K562 (cell line): Measurements from ENCODE around the gene FN3K. TPM values are rescaled to one million over a fixed set of nuclear protein-coding genes. Genes with fewer than 3 reads are reported as not detected.
A peak's percentile ranks its signal among the peaks of the same experiment; 100 is the strongest.

ENCODE experiments used
- CAMTA2 ChIP-seq: fragments of 250-450 bp; sonication (Bioruptor Pico); conservative IDR thresholded peaks from 2 replicates; pipeline ENCODE4 v1.5.1; 2022
- CEBPB ChIP-seq: fragments of 450-650 bp; IDR thresholded peaks from 2 replicates; pipeline ENCODE4 v1.6.1; 2016; ENCODE audit warnings: missing genetic modification characterization, missing compliant biosample characterization
- GABPB1 ChIP-seq: sonication (generic); formaldehyde crosslinking; IDR thresholded peaks from 2 replicates; pipeline ENCODE4 v1.8.0; 2022; ENCODE audit warnings: mild to moderate bottlenecking, missing genetic modification reagents
- HDAC2 ChIP-seq: fragments of 450-650 bp; IDR thresholded peaks from 2 replicates; pipeline ENCODE4 v1.6.1; 2016; ENCODE audit warnings: mild to moderate bottlenecking
- HOXB6 ChIP-seq: fragments of 250-450 bp; sonication (Bioruptor Pico); IDR thresholded peaks from 2 replicates; pipeline ENCODE4 v1.5.1; 2022; ENCODE audit warnings: mild to moderate bottlenecking, borderline replicate concordance
- KLF6 ChIP-seq: fragments of 250-450 bp; sonication (Bioruptor Pico); IDR thresholded peaks from 2 replicates; pipeline ENCODE4 v1.4.0; 2020; ENCODE audit warnings: mild to moderate bottlenecking, moderate library complexity, borderline replicate concordance
- LARP7 ChIP-seq: fragments of 450-650 bp; IDR thresholded peaks from 2 replicates; pipeline ENCODE4 v1.6.1; 2016
- MBD1 ChIP-seq: fragments of 250-450 bp; sonication (Bioruptor Pico); IDR thresholded peaks from 2 replicates; pipeline ENCODE4 v1.8.0; 2022; ENCODE audit warnings: inconsistent platforms
- MCM5 ChIP-seq: fragments of 450-650 bp; IDR thresholded peaks from 2 replicates; pipeline ENCODE4 v1.6.1; 2016; ENCODE audit warnings: low read depth
- NBN ChIP-seq: fragments of 450-650 bp; IDR thresholded peaks from 2 replicates; pipeline ENCODE4 v1.6.1; 2016; ENCODE audit warnings: low read depth, mild to moderate bottlenecking
- NRF1 ChIP-seq, 2 experiments: fragments of 450-650 bp; IDR thresholded peaks in 1 of 2; conservative IDR thresholded peaks in 1 of 2; 2 replicates each; pipeline ENCODE4 v1.6.1; 2014; ENCODE audit warnings: mild to moderate bottlenecking in 2 of 2
- PHF21A ChIP-seq: fragments of 450-650 bp; IDR thresholded peaks from 2 replicates; pipeline ENCODE4 v1.6.1; 2017; ENCODE audit warnings: low read depth, borderline replicate concordance
- POLR2AphosphoS2 ChIP-seq: IDR thresholded peaks from 2 replicates; pipeline ENCODE4 v1.6.1; 2012; ENCODE audit warnings: low read length, improper control_type of control experiment
- RBM14 ChIP-seq: fragments of 200-400 bp; formaldehyde crosslinking; IDR thresholded peaks from 2 replicates; pipeline ENCODE4 v1.6.1; 2018; ENCODE audit warnings: low read depth, mild to moderate bottlenecking, low read length, moderate library complexity, borderline replicate concordance; ENCODE audit not compliant: insufficient read depth
- RBM15 ChIP-seq: fragments of 200-400 bp; formaldehyde crosslinking; IDR thresholded peaks from 2 replicates; pipeline ENCODE4 v1.6.1; 2018; ENCODE audit warnings: mild to moderate bottlenecking, low read length, moderate library complexity; ENCODE audit not compliant: insufficient read depth
- SAFB ChIP-seq: fragments of 200-400 bp; formaldehyde crosslinking; IDR thresholded peaks from 2 replicates; pipeline ENCODE4 v1.6.1; 2017; ENCODE audit warnings: low read depth, low read length, borderline replicate concordance
- SOX6 ChIP-seq: fragments of 450-650 bp; IDR thresholded peaks from 2 replicates; pipeline ENCODE4 v1.6.1; 2014; ENCODE audit warnings: mild to moderate bottlenecking
- TFE3 ChIP-seq: fragments of 450-650 bp; formaldehyde crosslinking; IDR thresholded peaks from 2 replicates; pipeline ENCODE4 v1.4.0; 2020; ENCODE audit warnings: mild to moderate bottlenecking, mixed read lengths
- TGIF2 ChIP-seq: sonication (generic); formaldehyde crosslinking; IDR thresholded peaks from 2 replicates; pipeline ENCODE4 v1.8.1; 2022; ENCODE audit warnings: mild to moderate bottlenecking, missing genetic modification reagents, moderate library complexity
- ZBTB33 ChIP-seq: sonication (generic); formaldehyde crosslinking; IDR thresholded peaks from 2 replicates; pipeline ENCODE4 v1.8.1; 2023; ENCODE audit warnings: mild to moderate bottlenecking, missing genetic modification reagents
- ZNF639 ChIP-seq, 2 experiments: fragments of 200-800 bp in 1 of 2; sonication (Bioruptor generic) in 1 of 2; sonication (generic) in 1 of 2; formaldehyde crosslinking in 1 of 2; IDR thresholded peaks in 1 of 2; conservative IDR thresholded peaks in 1 of 2; 2 replicates each; pipeline versions ENCODE4 v1.5.0 to v1.6.1; 2016 to 2020; ENCODE audit warnings: missing compliant biosample characterization in 1 of 2, missing genetic modification characterization in 1 of 2, missing genetic modification reagents in 1 of 2
- polyA plus RNA-seq, 8 experiments: library from polyadenylated mRNA; depleted of rRNA in 4 of 8; stranded (reverse) in 5 of 8; unstranded in 3 of 8; fragments of >200 nt; fragmentation: Nextera tagmentation in 2 of 8; fragmentation: Illumina TruSeq in 1 of 8; extraction: Ambion mirVana in 2 of 8; extraction: Trizol in 1 of 8; gene quantifications; 2 replicates each; pipeline versions ENCODE4 v1.2.1 to v1.2.3, GENCODE V29; 2011 to 2014; ENCODE audit warnings: inconsistent platforms in 1 of 8, missing spikeins in 1 of 8
- total RNA-seq, 7 experiments: library from RNA; depleted of rRNA in 6 of 7; stranded (reverse); fragments of >200 nt in 6 of 7; fragmentation: Illumina TruSeq in 2 of 7; extraction: Trizol in 2 of 7; gene quantifications; 2 replicates each; pipeline versions ENCODE4 v1.2.1 to v1.2.3, GENCODE V29; 2011 to 2021; ENCODE audit warnings: low replicate concordance in 1 of 7

FN3K gene
- total and polyA plus RNA-seq, 9 of the 15 experiments (the other 6 are each of a cell fraction or from before 2014, with no cell fraction given) = 0.08 to 22.7 (median 3.8) TPM

- no peak for TF ChIP-seq RBM15
- TF ChIP-seq RBM14 = no peak
- peak; percentile 94 for TF ChIP-seq TGIF2 (CRISPR knock-in tag)
- TF ChIP-seq NRF1 (conservative IDR thresholded peaks at IDR 0.05 in 1 of 2, IDR thresholded peaks at IDR 0.05 in 1 of 2) = no peak
- no peak for TF ChIP-seq HOXB6
- TF ChIP-seq SOX6 = no peak
- no peak for TF ChIP-seq CEBPB (tag)
- TF ChIP-seq CAMTA2 (CRISPR knock-in tag) = no peak
- peak in 1 of 2 experiments; percentile 71; a peak in 1 of 4 replicates for TF ChIP-seq ZNF639 (CRISPR knock-in tag; conservative IDR thresholded peaks at IDR 0.05 in 1 of 2, IDR thresholded peaks at IDR 0.05 in 1 of 2)
- no peak for TF ChIP-seq HDAC2
- no peak for TF ChIP-seq SAFB
- TF ChIP-seq PHF21A = no peak
- TF ChIP-seq POLR2AphosphoS2 = no peak
- TF ChIP-seq TFE3 (CRISPR knock-in tag) = no peak
- TF ChIP-seq MCM5 = no peak
- TF ChIP-seq KLF6 (CRISPR knock-in tag) = no peak
- TF ChIP-seq GABPB1 (CRISPR knock-in tag) = peak; percentile 53; the same call in 1 of the 2 replicates
- TF ChIP-seq ZBTB33 (CRISPR knock-in tag) = no peak
- no peak for TF ChIP-seq LARP7
- TF ChIP-seq NBN = no peak
- no peak for TF ChIP-seq MBD1 (CRISPR knock-in tag)
Measured at GRCh38 chr17:82737967-82738877, 2.8 kb downstream of the FN3K start (continued).
